HL-60 (cell line): Measurements from ENCODE around the gene FUT2.
"Not testable (repeated sequence)": the region's sequence is repeated elsewhere in the genome, so short reads cannot be mapped to it uniquely, and the experiment has no call there.

ENCODE experiments used
- DNase-seq, 2 experiments: peaks; one replicate each; pipeline ENCODE4 v3.0.0-alpha.2; 2010 to 2020; ENCODE audit warnings: low read depth in 1 of 2, low spot score in 1 of 2
- H3K27ac ChIP-seq: fragments of 250-450 bp; sonication (Bioruptor Pico); replicated peaks from 2 replicates; pipeline ENCODE4 v1.5.1; 2020; ENCODE audit warnings: mild to moderate bottlenecking, moderate library complexity
- H3K27me3 ChIP-seq: fragments of 250-450 bp; sonication (Bioruptor Pico); 2 replicates; pipeline ENCODE4 v1.5.1; 2021; ENCODE audit warnings: mild to moderate bottlenecking, moderate library complexity; ENCODE audit not compliant: insufficient read depth, poor library complexity, severe bottlenecking
- H3K4me3 ChIP-seq: replicated peaks from 2 replicates; pipeline ENCODE4 v1.5.1; 2011; ENCODE audit warnings: mild to moderate bottlenecking, control low read depth, low read length; ENCODE audit not compliant: insufficient read depth
- GABPA ChIP-seq: IDR thresholded peaks from 2 replicates; pipeline ENCODE4 v1.6.1; 2012; ENCODE audit warnings: low read depth
- POLR2AphosphoS5 ChIP-seq: IDR thresholded peaks from 2 replicates; pipeline ENCODE4 v1.6.1; 2012; ENCODE audit warnings: low read depth
- REST ChIP-seq: IDR thresholded peaks from 2 replicates; pipeline ENCODE4 v1.6.1; 2012; ENCODE audit warnings: low read depth; ENCODE audit not compliant: insufficient replicate concordance
- SPI1 ChIP-seq: IDR thresholded peaks from 2 replicates; pipeline ENCODE4 v1.6.1; 2012; ENCODE audit warnings: low read depth, mild to moderate bottlenecking, borderline replicate concordance
- TF ChIP-seq, protein P1 (sequence below): IDR thresholded peaks from one replicate; pipeline ENCODE4 v1.5.1; 2011; ENCODE audit warnings: low read length, control low read depth, inconsistent platforms; ENCODE audit not compliant: insufficient read depth

Gene FUT2

DNA sequence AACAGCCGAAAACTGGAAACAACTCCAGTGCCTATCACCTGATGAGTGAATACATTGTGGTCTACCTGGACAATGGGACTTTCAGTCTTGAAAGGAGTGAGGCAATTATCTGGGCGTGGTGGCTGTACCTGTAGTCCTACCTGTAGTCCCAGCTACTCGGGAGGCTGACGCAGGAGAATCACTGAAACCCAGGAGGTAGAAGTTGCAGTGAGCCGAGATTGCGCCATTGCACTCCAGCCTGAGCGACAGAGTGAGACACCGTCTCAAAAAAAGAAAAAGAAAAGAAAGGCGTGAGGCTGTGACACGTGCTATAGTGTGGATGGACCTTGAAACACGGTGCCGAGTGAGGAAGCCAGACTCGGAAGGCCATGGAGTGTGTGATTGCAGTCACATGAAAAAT, 18.9 kb upstream of the FUT2 start:
- H3K27ac ChIP-seq: no peak overlapping the region
- no peak for DNase-seq
- no peak overlapping the region for H3K4me3 ChIP-seq
- no peaks in the 10 kb centered on the region for H3K27me3 ChIP-seq
- TF ChIP-seq REST (no peak), GABPA (no peak), SPI1 (no peak)

- TF ChIP-seq, protein P1, sequence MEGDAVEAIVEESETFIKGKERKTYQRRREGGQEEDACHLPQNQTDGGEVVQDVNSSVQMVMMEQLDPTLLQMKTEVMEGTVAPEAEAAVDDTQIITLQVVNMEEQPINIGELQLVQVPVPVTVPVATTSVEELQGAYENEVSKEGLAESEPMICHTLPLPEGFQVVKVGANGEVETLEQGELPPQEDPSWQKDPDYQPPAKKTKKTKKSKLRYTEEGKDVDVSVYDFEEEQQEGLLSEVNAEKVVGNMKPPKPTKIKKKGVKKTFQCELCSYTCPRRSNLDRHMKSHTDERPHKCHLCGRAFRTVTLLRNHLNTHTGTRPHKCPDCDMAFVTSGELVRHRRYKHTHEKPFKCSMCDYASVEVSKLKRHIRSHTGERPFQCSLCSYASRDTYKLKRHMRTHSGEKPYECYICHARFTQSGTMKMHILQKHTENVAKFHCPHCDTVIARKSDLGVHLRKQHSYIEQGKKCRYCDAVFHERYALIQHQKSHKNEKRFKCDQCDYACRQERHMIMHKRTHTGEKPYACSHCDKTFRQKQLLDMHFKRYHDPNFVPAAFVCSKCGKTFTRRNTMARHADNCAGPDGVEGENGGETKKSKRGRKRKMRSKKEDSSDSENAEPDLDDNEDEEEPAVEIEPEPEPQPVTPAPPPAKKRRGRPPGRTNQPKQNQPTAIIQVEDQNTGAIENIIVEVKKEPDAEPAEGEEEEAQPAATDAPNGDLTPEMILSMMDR: no peak
- TF ChIP-seq SPI1: no peak
- no peak for TF ChIP-seq GABPA
- TF ChIP-seq POLR2AphosphoS5: no peak
- TF ChIP-seq REST: no peak
- no peak overlapping the region for H3K27ac ChIP-seq
- no peak for DNase-seq
Measured at GRCh38 chr19:48678201-48678600, 17.6 kb upstream of the FUT2 start.

DNA sequence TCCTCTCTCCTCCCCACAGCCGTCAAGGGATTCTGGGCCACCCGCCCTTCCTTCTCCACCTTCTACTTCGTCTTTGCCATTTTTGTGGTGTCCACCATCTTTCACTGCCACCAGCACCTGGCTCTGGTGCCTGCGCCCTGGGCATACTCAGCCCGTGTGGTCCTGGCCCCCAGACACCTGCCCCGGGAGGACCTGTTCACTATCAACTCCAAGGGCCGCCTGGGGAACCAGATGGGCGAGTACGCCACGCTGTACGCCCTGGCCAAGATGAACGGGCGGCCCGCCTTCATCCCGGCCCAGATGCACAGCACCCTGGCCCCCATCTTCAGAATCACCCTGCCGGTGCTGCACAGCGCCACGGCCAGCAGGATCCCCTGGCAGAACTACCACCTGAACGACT, 15.8 kb upstream of the FUT2 start:
- DNase-seq, H3K27me3 ChIP-seq, H3K27ac ChIP-seq, H3K4me3 ChIP-seq: not testable (repeated sequence)

More at GRCh38 chr19:48678201-48678600, 17.6 kb upstream of the FUT2 start:
- no peak overlapping the region for H3K4me3 ChIP-seq
- no peaks in the 10 kb centered on the region for H3K27me3 ChIP-seq

DNA sequence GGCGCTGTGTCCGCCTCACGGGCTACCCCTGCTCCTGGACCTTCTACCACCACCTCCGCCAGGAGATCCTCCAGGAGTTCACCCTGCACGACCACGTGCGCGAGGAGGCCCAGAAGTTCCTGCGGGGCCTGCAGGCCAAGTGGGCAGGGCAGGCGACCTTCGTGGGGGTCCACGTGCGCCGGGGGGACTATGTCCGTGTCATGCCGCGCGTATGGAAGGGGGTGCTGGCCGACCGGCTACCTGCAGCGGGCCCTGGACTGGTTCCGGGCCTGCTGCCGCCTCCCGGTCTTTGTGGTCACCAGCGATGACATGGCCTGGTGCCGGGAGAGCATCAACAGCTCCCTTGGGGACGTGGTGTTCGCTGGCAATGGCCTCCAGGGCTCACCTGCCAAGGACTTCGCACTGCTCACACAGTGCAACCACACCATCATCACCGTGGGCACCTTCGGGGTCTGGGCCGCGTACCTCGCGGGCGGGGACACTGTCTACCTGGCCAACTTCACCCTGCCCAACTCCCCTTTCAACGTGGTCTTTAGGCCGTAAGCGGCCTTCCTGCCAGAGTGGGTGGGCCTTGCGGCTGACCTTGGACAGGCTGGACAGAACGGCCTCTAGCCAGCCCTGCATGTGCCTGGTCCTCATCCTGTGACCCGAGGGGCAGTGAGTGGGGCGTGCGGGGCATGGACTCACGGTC, 15.2 kb upstream of the FUT2 start:
- no peak overlapping the region for H3K27ac ChIP-seq
- no peak overlapping the region for H3K4me3 ChIP-seq
- DNase-seq: no peak
- TF ChIP-seq GABPA: no peak
- no peak for TF ChIP-seq REST
- TF ChIP-seq SPI1: no peak
- TF ChIP-seq, protein P1: no peak
- no peak for TF ChIP-seq POLR2AphosphoS5
- no peaks in the 10 kb centered on the region for H3K27me3 ChIP-seq
